ENCODE data around the gene PTGES2.
"Not testable (repeated sequence)": the region's sequence is repeated elsewhere in the genome, so short reads cannot be mapped to it uniquely, and the experiment has no call there.

PTGES2 gene

GRCh38 chr9:128139621-128140020 is 12.1 kb upstream of the PTGES2 start:
- DNase-seq (ENCODE audit: low read depth in 1 of 2, low spot score in 1 of 2): no peak

GRCh38 chr9:128138001-128138400 is 10.5 kb upstream of the PTGES2 start:
- DNase-seq (ENCODE audit: low read depth in 1 of 2, low spot score in 1 of 2): no peak

DNA sequence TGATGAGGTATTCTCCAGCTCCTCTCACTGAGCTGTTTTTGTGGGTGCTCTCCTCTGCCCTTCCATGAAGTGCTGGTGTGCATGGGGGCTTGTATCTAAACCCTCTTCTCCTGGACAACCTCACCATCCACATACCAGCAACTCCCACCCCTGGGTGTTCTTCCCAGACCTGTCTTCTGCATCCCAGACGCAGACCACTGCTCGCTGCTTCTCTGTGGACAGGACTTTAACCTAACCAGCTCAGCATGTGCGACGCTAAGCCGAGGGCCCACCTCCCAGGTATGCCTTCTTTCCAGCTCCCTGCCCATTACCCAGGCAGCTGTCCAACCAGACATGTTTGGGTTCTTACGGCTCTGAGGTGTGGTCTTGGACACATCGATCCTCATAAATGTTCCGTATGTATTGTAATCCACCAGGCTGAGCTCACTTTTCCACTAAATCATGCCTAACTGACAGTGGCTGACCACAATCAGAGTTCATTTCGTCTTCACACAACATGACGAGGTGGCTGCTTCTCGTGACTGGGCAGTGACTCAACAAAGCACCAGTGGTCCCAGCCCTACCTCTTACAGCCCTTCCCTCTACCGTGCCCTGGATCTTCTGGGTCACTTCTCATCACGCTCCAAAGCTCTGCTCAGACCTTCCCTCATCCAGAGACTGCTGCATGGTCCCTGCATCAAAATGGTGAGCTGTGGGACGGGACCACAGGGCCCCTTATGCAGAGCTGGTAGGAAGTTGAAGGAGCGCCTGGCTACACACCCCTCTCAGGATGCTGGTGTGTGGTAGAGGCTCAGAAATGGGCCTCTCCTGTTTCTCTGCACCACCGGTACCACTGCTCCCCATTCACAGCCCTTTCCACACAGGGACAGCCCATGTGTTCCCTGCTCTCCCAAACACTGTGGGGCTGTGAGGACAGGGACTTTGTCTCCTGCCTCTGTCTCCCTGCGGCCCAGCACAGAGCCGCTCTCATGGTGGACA is 9.6 kb upstream of the PTGES2 start:
- no peak for DNase-seq (ENCODE audit: low read depth in 1 of 2, low spot score in 1 of 2)

DNA sequence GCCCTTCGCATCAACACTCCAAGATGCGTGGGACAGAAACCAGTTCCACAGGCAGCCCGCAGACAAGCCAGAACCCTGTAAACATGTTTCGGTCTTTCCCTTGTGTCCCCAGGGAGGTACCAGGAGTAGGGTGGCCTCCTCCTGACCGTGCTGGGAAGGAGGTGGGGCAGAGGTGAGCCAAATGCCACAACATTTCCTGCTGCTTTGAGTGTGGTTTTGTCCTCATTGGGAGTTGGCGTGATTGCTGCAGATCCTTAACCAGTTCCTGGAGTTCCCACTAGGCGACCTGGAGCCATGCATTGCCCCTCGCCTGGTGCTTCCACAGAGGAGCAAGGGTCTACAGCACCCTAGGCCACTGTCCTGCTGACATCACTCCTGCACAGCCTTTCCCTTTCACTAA is 8.0 kb upstream of the PTGES2 start:
- DNase-seq (ENCODE audit: low read depth in 1 of 2, low spot score in 1 of 2): not testable (repeated sequence)

GRCh38 chr9:128132139-128132538 is 4.6 kb upstream of the PTGES2 start:
- DNase-seq (ENCODE audit: low read depth in 1 of 2, low spot score in 1 of 2): not testable (repeated sequence)

DNA sequence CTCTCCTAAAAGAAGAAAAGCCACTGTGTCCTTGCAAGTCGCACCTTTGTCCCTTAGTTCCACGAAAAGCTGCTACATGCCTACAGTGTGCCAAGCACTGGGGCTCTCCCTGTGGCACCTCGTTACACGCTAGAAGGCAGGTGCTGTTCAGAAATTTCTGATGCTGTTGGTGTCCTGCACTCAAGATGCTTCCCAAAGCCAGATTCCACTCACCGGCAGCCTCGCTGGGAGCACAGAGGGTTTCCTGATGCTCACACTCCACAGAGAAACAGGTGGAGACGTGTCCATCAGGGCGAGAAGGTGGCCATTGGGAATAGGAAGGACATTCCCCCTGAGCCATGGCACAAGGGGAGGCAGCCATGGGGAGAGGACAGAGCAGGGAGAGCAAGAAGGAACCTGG is 3.8 kb upstream of the PTGES2 start:
- DNase-seq (ENCODE audit: low read depth in 1 of 2, low spot score in 1 of 2): not testable (repeated sequence)

- DNase-seq (ENCODE audit: low read depth in 1 of 2, low spot score in 1 of 2): not testable (repeated sequence)
Observed at GRCh38 chr9:128130651-128131050, 3.1 kb upstream of the PTGES2 start.

DNA sequence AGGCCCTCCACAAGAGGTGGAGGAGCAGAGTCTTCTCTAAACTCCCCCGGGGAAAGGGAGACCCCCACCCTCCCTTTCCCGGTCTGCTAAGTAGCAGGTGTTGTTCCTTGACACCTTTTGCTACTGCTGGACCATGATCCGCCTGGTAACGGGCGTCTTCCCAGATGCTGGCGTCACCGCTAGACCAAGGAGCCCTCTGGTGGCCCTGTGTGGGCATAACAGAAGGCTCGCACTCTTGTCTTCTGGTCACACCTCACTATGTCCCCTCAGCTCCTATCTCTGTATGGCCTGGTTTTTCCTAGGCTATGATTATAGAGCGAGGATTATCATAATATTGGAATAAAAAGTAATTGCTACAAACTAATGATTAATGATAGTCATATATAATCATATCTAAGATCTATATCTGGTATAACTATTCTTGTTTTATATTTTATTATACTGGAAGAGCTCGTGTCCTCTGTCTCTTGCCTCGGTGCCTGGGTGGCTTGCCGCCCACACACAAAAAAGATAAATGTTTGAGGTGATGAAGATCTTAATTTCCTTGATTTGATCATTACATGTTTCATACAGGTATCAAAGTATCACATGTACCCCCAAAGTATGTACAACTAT is 2.6 kb upstream of the PTGES2 start:
- peak in 1 of 2 donors; percentile 28 for DNase-seq (ENCODE audit: low read depth in 1 of 2, low spot score in 1 of 2)

DNA sequence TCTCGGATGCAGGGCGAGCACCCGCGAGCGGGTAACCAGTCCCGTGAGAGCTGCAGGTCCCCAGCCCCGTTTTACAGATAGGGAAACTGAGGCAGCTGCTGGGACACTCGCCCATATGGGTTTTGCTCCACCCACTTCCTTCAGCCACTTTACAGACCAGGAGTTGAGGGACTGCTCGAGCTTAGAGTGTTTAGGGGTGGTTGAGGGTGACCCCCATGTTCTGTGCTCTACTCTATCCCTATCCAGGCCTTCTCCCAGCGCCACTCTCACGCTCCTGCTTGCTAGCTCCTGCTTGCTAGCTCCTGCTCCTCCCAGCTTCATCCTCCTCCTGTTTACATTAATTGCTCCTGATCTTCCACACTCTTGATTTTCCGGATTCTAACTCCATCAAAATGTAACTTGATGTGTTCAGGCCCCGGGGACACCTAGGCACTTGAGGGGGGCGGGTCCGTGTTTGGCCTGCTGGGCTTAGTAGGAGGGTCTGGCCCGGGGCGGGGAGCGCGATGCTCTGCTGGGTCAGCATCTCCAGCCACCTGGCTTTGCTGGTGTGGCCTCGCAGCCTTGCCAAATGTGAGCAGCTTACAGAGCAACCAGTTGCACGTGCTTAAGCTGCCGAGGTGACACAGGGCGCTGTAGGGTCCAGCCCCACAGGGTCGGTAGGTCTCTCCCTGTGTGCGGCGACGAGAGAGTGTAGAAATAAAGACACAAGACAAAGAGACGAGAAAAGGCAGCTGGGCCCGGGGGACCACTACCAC is 1.5 kb upstream of the PTGES2 start:
- DNase-seq (ENCODE audit: low read depth in 1 of 2, low spot score in 1 of 2): no peak

- DNase-seq (ENCODE audit: low read depth in 1 of 2, low spot score in 1 of 2): peak; percentile 79 to 83
Observed at GRCh38 chr9:128127990-128128835, 684 bp upstream of the PTGES2 start.

GRCh38 chr9:128125580-128126354 is 1.8 kb downstream of the PTGES2 start:
- no peak for DNase-seq (ENCODE audit: low read depth in 1 of 2, low spot score in 1 of 2)

- no peak for DNase-seq (ENCODE audit: low read depth in 1 of 2, low spot score in 1 of 2)
Observed at GRCh38 chr9:128124873-128125579, 2.5 kb downstream of the PTGES2 start.

DNA sequence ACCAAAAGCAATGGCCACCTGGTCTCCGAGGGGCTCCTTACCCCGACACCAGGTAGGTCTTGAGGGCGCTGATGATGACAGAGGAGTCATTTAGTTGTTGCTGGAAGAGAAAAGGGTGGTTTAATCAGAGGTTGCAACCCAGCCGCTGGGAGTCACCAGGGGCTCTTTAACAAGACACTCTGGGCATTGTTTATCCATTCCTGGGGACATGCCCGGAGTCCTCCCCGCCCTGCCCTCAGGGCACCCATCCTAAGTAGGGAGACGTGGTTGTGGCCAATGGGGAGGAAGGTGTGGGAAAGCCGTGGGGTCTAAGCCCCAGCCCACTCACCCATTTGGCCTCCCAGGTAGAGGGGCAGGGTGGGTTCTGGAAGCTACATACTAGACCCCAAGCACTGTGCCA is 3.1 kb downstream of the PTGES2 start:
- DNase-seq (ENCODE audit: low read depth in 1 of 2, low spot score in 1 of 2): no peak

DNA sequence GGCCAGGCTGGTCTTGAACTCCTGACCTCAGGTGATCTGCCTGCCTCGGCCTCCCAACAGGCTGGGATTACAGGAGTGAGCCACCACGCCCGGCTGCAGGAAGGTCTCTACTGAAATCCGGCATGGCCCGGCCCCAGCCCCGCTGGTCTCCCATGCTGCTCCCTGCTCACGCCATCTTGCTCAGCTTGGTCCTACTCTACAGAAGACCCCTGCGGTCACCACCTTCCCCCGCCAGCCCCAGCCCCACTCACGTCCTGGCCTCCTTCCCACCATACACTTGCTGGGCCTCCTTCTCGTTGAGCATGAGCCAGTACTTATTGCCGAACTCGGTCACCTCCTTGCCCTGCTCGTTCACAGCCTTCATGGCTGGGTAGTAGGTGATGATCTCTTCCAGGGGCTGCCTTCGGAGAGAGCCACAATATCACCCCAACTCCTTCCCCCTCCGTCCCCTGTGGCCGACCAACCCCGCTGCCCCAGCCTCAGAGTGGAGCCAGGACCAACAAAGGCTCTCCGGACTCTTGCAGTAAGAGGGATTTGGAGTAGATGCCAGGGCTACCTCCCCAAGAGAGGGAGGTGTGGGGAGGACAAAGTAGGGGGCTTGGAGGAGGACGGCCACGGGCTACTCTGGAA is 4.0 kb downstream of the PTGES2 start:
- DNase-seq (ENCODE audit: low read depth in 1 of 2, low spot score in 1 of 2): no peak

GRCh38 chr9:128122809-128123175 is 4.7 kb downstream of the PTGES2 start:
- no peak for DNase-seq (ENCODE audit: low read depth in 1 of 2, low spot score in 1 of 2)

- no peak for DNase-seq (ENCODE audit: low read depth in 1 of 2, low spot score in 1 of 2)
Observed at GRCh38 chr9:128121924-128122808, 5.4 kb downstream of the PTGES2 start.

DNA sequence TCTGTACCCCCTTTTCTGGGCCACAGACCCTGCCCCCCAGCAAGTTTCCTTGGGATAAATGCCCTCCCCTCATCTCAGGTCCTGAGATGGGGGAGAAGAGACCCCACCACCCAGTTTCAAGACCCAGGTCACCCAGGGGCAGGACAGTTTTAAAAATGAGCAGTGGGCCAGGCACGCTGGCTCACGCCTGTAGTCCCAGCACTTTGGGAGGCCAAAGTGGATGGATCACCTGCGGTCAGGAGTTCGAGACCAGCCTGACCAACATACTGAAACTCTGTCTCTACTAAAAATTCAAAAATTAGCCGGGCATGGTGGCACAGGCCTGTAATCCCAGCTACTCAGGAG is 6.1 kb downstream of the PTGES2 start:
- no peak for DNase-seq (ENCODE audit: low read depth in 1 of 2, low spot score in 1 of 2)
